H9 (cell line): ENCODE measurements around the gene MOB1B. TPM values are rescaled to one million over a fixed set of nuclear protein-coding genes. Genes with fewer than 3 reads are reported as not detected.

Experiments
- DNase-seq: peaks from one replicate; pipeline ENCODE4 v3.0.0-alpha.2; 2017
- H2AFZ ChIP-seq: one replicate; pipeline ENCODE4 v1.6.1; 2013; ENCODE audit warnings: mild to moderate bottlenecking, low read length, control low read depth, moderate library complexity
- H2AK5ac ChIP-seq: 2 replicates; pipeline ENCODE4 v1.6.1; 2013; ENCODE audit warnings: low read length, control low read depth, mixed read lengths; ENCODE audit not compliant: insufficient read length
- H2BK120ac ChIP-seq: one replicate; pipeline ENCODE4 v1.6.1; 2013; ENCODE audit warnings: low read depth, mild to moderate bottlenecking, low read length, control low read depth, inconsistent platforms; ENCODE audit not compliant: poor library complexity, severe bottlenecking
- H2BK12ac ChIP-seq: 2 replicates; pipeline ENCODE4 v1.6.1; 2013; ENCODE audit warnings: low read length, control low read depth, mixed read lengths, low read depth; ENCODE audit not compliant: insufficient read length
- H2BK15ac ChIP-seq: 2 replicates; pipeline ENCODE4 v1.6.1; 2013; ENCODE audit warnings: low read depth, low read length, control low read depth
- H2BK20ac ChIP-seq: one replicate; pipeline ENCODE4 v1.6.1; 2013; ENCODE audit warnings: low read depth, mild to moderate bottlenecking, low read length, control low read depth, inconsistent platforms; ENCODE audit not compliant: poor library complexity, severe bottlenecking
- H2BK5ac ChIP-seq: 2 replicates; pipeline ENCODE4 v1.6.1; 2013; ENCODE audit warnings: low read length, control low read depth, mixed read lengths; ENCODE audit not compliant: insufficient read length
- H3K14ac ChIP-seq: 2 replicates; pipeline ENCODE4 v1.6.1; 2013; ENCODE audit warnings: low read length, control low read depth; ENCODE audit not compliant: insufficient read depth
- H3K18ac ChIP-seq: 2 replicates; pipeline ENCODE4 v1.6.1; 2013; ENCODE audit warnings: low read depth, mild to moderate bottlenecking, mixed read lengths, low read length, control low read depth; ENCODE audit not compliant: insufficient read length
- H3K23ac ChIP-seq: 2 replicates; pipeline ENCODE4 v1.6.1; 2013; ENCODE audit warnings: low read length, control low read depth, mixed read lengths, low read depth; ENCODE audit not compliant: insufficient read length
- H3K23me2 ChIP-seq: 2 replicates; pipeline ENCODE4 v1.6.1; 2013; ENCODE audit warnings: low read depth, mild to moderate bottlenecking, mixed read lengths, low read length, control low read depth; ENCODE audit not compliant: insufficient read length, poor library complexity, severe bottlenecking
- H3K27ac ChIP-seq: 2 replicates; pipeline ENCODE4 v1.5.1; 2013; ENCODE audit warnings: low read length, control low read depth, mixed read lengths, low read depth; ENCODE audit not compliant: insufficient read length
- H3K27me3 ChIP-seq: 2 replicates; pipeline ENCODE4 v1.6.1; 2013; ENCODE audit warnings: low read length, control low read depth, inconsistent platforms; ENCODE audit not compliant: insufficient read depth
- H3K4ac ChIP-seq: 2 replicates; pipeline ENCODE4 v1.6.1; 2013; ENCODE audit warnings: low read depth, mild to moderate bottlenecking, control low read depth, inconsistent platforms, low read length, moderate library complexity
- H3K4me1 ChIP-seq: 2 replicates; pipeline ENCODE4 v1.6.1; 2013; ENCODE audit warnings: low read length, control low read depth, inconsistent platforms; ENCODE audit not compliant: insufficient read depth
- H3K4me2 ChIP-seq: 2 replicates; pipeline ENCODE4 v1.6.1; 2013; ENCODE audit warnings: low read length, control low read depth, mixed read lengths; ENCODE audit not compliant: insufficient read length, insufficient read depth
- H3K56ac ChIP-seq: 2 replicates; pipeline ENCODE4 v1.6.1; 2013; ENCODE audit warnings: low read depth, mild to moderate bottlenecking, mixed read lengths, low read length, control low read depth; ENCODE audit not compliant: insufficient read length
- H3K79me1 ChIP-seq: 2 replicates; pipeline ENCODE4 v1.6.1; 2013; ENCODE audit warnings: low read depth, mild to moderate bottlenecking, moderate library complexity, low read length, control low read depth, inconsistent platforms; ENCODE audit not compliant: insufficient read depth, poor library complexity, severe bottlenecking
- H3K79me2 ChIP-seq: 2 replicates; pipeline ENCODE4 v1.6.1; 2013; ENCODE audit warnings: low read length, control low read depth, inconsistent platforms; ENCODE audit not compliant: insufficient read depth
- H3K9ac ChIP-seq: 2 replicates; pipeline ENCODE4 v1.6.1; 2013; ENCODE audit warnings: low read length, control low read depth, mixed read lengths; ENCODE audit not compliant: insufficient read length; ENCODE audit errors: extremely low read depth
- H3K9me3 ChIP-seq: one replicate; pipeline ENCODE4 v1.6.1; 2013; ENCODE audit warnings: low read depth, low read length, inconsistent platforms; ENCODE audit not compliant: control insufficient read depth
- H3T11ph ChIP-seq: one replicate; pipeline ENCODE4 v1.6.1; 2013; ENCODE audit warnings: mild to moderate bottlenecking, low read length, control low read depth, inconsistent platforms
- H4K20me1 ChIP-seq: one replicate; pipeline ENCODE4 v1.6.1; 2013; ENCODE audit not compliant: control insufficient read depth, insufficient read length, insufficient read depth
- H4K5ac ChIP-seq: 2 replicates; pipeline ENCODE4 v1.6.1; 2013; ENCODE audit warnings: low read depth, mild to moderate bottlenecking, mixed read lengths, low read length, control low read depth; ENCODE audit not compliant: insufficient read length
- H4K8ac ChIP-seq: replicated peaks from 2 replicates; pipeline ENCODE4 v1.6.1; 2013; ENCODE audit warnings: low read length, control low read depth, mixed read lengths, low read depth; ENCODE audit not compliant: insufficient read length
- H4K91ac ChIP-seq: 2 replicates; pipeline ENCODE4 v1.6.1; 2013; ENCODE audit warnings: low read depth, mild to moderate bottlenecking, moderate library complexity, mixed read lengths, low read length, control low read depth; ENCODE audit not compliant: insufficient read length
- H3K27ac Mint-ChIP-seq, 3 experiments: 2 replicates in 2 of 3; 3 replicates in 1 of 3; pipeline ENCODE4 v1.8.0; 2020 to 2021; ENCODE audit warnings: mixed read lengths in 3 of 3, mild to moderate bottlenecking in 1 of 3, moderate library complexity in 1 of 3
- H3K27me3 Mint-ChIP-seq: 2 replicates; pipeline ENCODE4 v1.8.0; 2021; ENCODE audit warnings: low read depth, mild to moderate bottlenecking, moderate library complexity, mixed read lengths
- H3K36me3 Mint-ChIP-seq, 3 experiments: 2 replicates in 2 of 3; 3 replicates in 1 of 3; pipeline ENCODE4 v1.8.0; 2020 to 2021; ENCODE audit warnings: low read depth in 3 of 3, mixed read lengths in 3 of 3; ENCODE audit not compliant: insufficient read depth in 1 of 3
- H3K4me1 Mint-ChIP-seq, 2 experiments: 2 replicates each; pipeline ENCODE4 v1.8.0; 2020; ENCODE audit warnings: mixed read lengths in 2 of 2
- H3K4me3 Mint-ChIP-seq, 2 experiments: 2 replicates in 1 of 2; 3 replicates in 1 of 2; pipeline ENCODE4 v1.8.0; 2020 to 2021; ENCODE audit warnings: mild to moderate bottlenecking in 2 of 2, mixed read lengths in 2 of 2, moderate library complexity in 1 of 2
- H3K9me3 Mint-ChIP-seq, 2 experiments: 2 replicates in 1 of 2; 3 replicates in 1 of 2; pipeline ENCODE4 v1.8.0; 2020; ENCODE audit warnings: mild to moderate bottlenecking in 2 of 2, mixed read lengths in 2 of 2, moderate library complexity in 1 of 2
- WGBS: extraction: QIAGEN DNeasy Blood & Tissue Kit; methylation state at CpG from one replicate; pipeline ENCODE4 v1.1.7; 2013; ENCODE audit warnings: missing lambda C conversion rate, low lambda C conversion rate, mixed read lengths; ENCODE audit not compliant: insufficient read length; ENCODE audit errors: extremely low coverage; 5-methylcytosine and 5-hydroxymethylcytosine counted together
- total RNA-seq: library from RNA; stranded (reverse); gene quantifications from 2 replicates; pipeline ENCODE4 v1.2.1, GENCODE V29; 2021
- TF ChIP-seq, protein P1 (sequence below): fragments of 200-600 bp; sonication (generic); conservative IDR thresholded peaks from 3 replicates; pipeline ENCODE4 v1.8.0; 2021; ENCODE audit warnings: antibody characterized with exemption, mild to moderate bottlenecking

Gene MOB1B
- total RNA-seq, 1 experiment from 2014 or later, result 30.3 TPM

DNA sequence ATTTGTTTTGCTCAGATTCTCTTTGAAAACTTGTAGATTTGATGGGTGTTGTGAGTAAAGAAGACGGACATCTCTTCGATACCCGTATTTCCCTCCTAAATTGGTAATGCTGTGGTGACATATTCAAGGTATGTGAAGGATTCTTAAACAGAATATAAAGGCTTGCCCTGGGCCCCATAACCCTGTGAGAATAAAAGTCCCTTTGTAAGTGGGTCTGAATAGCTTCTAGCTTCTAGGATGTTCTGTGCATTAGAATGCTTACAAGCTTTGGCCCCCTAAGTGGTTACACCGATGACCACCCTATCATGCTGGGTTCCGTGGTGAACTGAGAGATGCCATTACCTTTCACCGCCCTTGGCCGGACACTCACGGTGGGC lies 574 bp upstream of the MOB1B start:
- Histone ChIP-seq H3K14ac (peak overlapping the region; percentile 71), H4K20me1 (no peaks in the 10 kb centered on the region), H3K23me2 (peaks cover 6% of the 10 kb centered on the region), H2BK20ac (no peak overlapping the region), H3K79me1 (peaks cover 2% of the 10 kb centered on the region), H2AFZ (peak overlapping the region; percentile 1), H2AK5ac (no peak overlapping the region), H3K4ac (no peak overlapping the region), H3K18ac (peak overlapping the region; percentile 91), H3K56ac (no peak overlapping the region), H2BK5ac (no peak overlapping the region), H3T11ph (no peak overlapping the region), H4K5ac (no peak overlapping the region), H4K91ac (no peak overlapping the region), H3K79me2 (peaks cover 6% of the 10 kb centered on the region; the same call in 1 of the 2 replicates), H3K23ac (no peak overlapping the region), H3K4me1 (no peaks in the 10 kb centered on the region), H3K4me2 (peak overlapping the region; percentile 82), H4K8ac (no peak overlapping the region), H2BK120ac (no peak overlapping the region), H2BK12ac (no peak overlapping the region), H3K9me3 (no peaks in the 10 kb centered on the region), H2BK15ac (no peak overlapping the region), H3K27me3 (no peaks in the 10 kb centered on the region), H3K27ac (no peak overlapping the region), H3K9ac (peak overlapping the region; percentile 51)
- DNase-seq, result no peak
- no peaks in the 10 kb centered on the region for H3K9me3 Mint-ChIP-seq
- TF ChIP-seq, protein P1, sequence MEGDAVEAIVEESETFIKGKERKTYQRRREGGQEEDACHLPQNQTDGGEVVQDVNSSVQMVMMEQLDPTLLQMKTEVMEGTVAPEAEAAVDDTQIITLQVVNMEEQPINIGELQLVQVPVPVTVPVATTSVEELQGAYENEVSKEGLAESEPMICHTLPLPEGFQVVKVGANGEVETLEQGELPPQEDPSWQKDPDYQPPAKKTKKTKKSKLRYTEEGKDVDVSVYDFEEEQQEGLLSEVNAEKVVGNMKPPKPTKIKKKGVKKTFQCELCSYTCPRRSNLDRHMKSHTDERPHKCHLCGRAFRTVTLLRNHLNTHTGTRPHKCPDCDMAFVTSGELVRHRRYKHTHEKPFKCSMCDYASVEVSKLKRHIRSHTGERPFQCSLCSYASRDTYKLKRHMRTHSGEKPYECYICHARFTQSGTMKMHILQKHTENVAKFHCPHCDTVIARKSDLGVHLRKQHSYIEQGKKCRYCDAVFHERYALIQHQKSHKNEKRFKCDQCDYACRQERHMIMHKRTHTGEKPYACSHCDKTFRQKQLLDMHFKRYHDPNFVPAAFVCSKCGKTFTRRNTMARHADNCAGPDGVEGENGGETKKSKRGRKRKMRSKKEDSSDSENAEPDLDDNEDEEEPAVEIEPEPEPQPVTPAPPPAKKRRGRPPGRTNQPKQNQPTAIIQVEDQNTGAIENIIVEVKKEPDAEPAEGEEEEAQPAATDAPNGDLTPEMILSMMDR, result no peak
- no peaks in the 10 kb centered on the region for H3K27me3 Mint-ChIP-seq
- peaks cover 14 to 22% (median 16%) of the 10 kb centered on the region in 3 experiments for H3K36me3 Mint-ChIP-seq
- WGBS, result no CpG with 5 or more reads among the region's 8 CpGs
- H3K4me1 Mint-ChIP-seq, result peaks cover 11 to 13% of the 10 kb centered on the region in 2 experiments
- H3K27ac Mint-ChIP-seq, result peak overlapping the region; percentile 68 to 93 (median 84); a peak in 5 of 7 replicates
- H3K4me3 Mint-ChIP-seq, result peak overlapping the region; percentile 98 to 99
